Upper lobe of left lung (tissue), 6 donors: ENCODE results near the gene PTCD2. TPM values are rescaled to one million over a fixed set of nuclear protein-coding genes. Genes with fewer than 3 reads are reported as not detected.

Experiments
- ATAC-seq, 2 donors: fragments of 200-7000 bp; cut with Tn5 transposase; one replicate each; pipeline ENCODE4 v1.9.1; 2022; ENCODE audit warnings: mild to moderate bottlenecking in 2 of 2, moderate library complexity in 2 of 2; ENCODE audit not compliant: low FRiP score in 2 of 2
- DNase-seq, 2 donors: peaks; one replicate each; pipeline ENCODE4 v3.0.0-alpha.2; 2019 to 2020
- H3K27ac ChIP-seq, 4 donors: fragments of 200-600 bp; sonication (generic); one replicate each; pipeline ENCODE4 v1.5.1; 2016 to 2019
- H3K27me3 ChIP-seq, 4 donors: fragments of 200-600 bp; sonication (generic); one replicate each; pipeline ENCODE4 v1.5.1; 2017 to 2019
- H3K36me3 ChIP-seq, 4 donors: fragments of 200-600 bp; sonication (generic); one replicate each; pipeline ENCODE4 v1.5.1; 2016 to 2019
- H3K4me1 ChIP-seq, 4 donors: fragments of 200-600 bp; sonication (generic); one replicate each; pipeline ENCODE4 v1.5.1; 2018 to 2019
- H3K4me3 ChIP-seq, 4 donors: fragments of 200-600 bp; sonication (generic); one replicate each; pipeline ENCODE4 v1.5.1; 2017 to 2019; ENCODE audit warnings: mild to moderate bottlenecking in 2 of 4, moderate library complexity in 1 of 4
- H3K9me3 ChIP-seq, 4 donors: fragments of 200-600 bp; sonication (generic); one replicate each; pipeline ENCODE4 v1.5.1; 2018 to 2019
- EP300 ChIP-seq, 4 donors: sonication (generic); formaldehyde crosslinking; IDR thresholded peaks; one replicate each; pipeline ENCODE4 v1.5.1; 2017; ENCODE audit warnings: antibody characterized with exemption in 4 of 4, control low read depth in 2 of 4
- POLR2A ChIP-seq, 4 donors: fragments of 450-650 bp; IDR thresholded peaks; one replicate each; pipeline ENCODE4 v1.5.1; 2016 to 2017; ENCODE audit warnings: antibody characterized with exemption in 4 of 4, mild to moderate bottlenecking in 2 of 4
- POLR2AphosphoS5 ChIP-seq, 2 donors: sonication (generic); formaldehyde crosslinking; IDR thresholded peaks; one replicate each; pipeline ENCODE4 v1.5.1; 2017; ENCODE audit warnings: antibody characterized with exemption in 2 of 2
- WGBS, 2 donors: methylation state at CpG; one replicate each; pipeline ENCODE4 v1.1.5; 2017 to 2018; 5-methylcytosine and 5-hydroxymethylcytosine counted together
- total RNA-seq, 6 donors: library from RNA; depleted of rRNA in 4 of 6; stranded (reverse); fragments of >200 nt in 4 of 6; gene quantifications; one replicate each; pipeline versions ENCODE4 v1.1.0 to v1.2.1, GENCODE V29; 2016 to 2021
- TF ChIP-seq, protein P1 (sequence below), 6 experiments: fragments of 450-650 bp in 4 of 6; fragments of 200-600 bp in 2 of 6; sonication (generic) in 2 of 6; IDR thresholded peaks; one replicate each; pipeline ENCODE4 v1.5.1; 2016 to 2019; ENCODE audit warnings: antibody characterized with exemption in 6 of 6
- donor health status: DM: no; HTN: no; CAD: no; lungs with moderate emphysema.
- donor health status: DM: no; HTN: yes; CAD: no; lungs with severe emphysema.

Gene PTCD2
- total RNA-seq, 6 donors from 2014 or later: 3.1 to 17.8 (median 5.9) TPM

DNA sequence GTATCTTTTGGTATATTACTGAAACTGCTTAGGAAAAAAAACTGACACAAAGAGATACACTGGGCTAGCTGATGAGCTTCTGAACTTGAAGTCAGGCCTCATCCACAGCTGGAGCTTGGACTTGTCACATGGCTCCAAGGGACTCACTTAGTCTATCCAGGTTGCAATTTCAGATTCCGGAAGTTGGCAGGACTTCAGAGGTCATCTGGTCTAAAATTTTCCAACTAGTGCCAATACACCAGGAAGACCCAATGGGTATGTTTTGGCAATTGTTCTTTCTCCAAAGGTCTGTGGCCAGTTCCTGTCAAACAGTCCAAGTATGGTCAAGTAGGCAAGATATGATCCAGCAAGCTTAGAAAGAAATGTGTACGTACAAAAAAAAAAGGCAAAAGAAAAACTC lies 36.8 kb upstream of the PTCD2 start:
- DNase-seq (no peak), ATAC-seq (no peak)
- H3K4me3 ChIP-seq: no peak overlapping the region
- H3K27ac ChIP-seq: peak overlapping the region in 3 of 4 donors; percentile 48 to 67 (median 60)
- H3K27me3 ChIP-seq: no peaks in the 10 kb centered on the region
- WGBS, 2 donors: 70 to 81% methylated on average over 2 of the region's 2 CpGs
- H3K9me3 ChIP-seq: no peaks in the 10 kb centered on the region
- TF ChIP-seq, protein P1, sequence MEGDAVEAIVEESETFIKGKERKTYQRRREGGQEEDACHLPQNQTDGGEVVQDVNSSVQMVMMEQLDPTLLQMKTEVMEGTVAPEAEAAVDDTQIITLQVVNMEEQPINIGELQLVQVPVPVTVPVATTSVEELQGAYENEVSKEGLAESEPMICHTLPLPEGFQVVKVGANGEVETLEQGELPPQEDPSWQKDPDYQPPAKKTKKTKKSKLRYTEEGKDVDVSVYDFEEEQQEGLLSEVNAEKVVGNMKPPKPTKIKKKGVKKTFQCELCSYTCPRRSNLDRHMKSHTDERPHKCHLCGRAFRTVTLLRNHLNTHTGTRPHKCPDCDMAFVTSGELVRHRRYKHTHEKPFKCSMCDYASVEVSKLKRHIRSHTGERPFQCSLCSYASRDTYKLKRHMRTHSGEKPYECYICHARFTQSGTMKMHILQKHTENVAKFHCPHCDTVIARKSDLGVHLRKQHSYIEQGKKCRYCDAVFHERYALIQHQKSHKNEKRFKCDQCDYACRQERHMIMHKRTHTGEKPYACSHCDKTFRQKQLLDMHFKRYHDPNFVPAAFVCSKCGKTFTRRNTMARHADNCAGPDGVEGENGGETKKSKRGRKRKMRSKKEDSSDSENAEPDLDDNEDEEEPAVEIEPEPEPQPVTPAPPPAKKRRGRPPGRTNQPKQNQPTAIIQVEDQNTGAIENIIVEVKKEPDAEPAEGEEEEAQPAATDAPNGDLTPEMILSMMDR (IDR thresholded peaks at IDR 0.05): no peak
- no peak for TF ChIP-seq EP300 (IDR thresholded peaks at IDR 0.05)
- TF ChIP-seq POLR2A (IDR thresholded peaks at IDR 0.05): no peak
- no peak for TF ChIP-seq POLR2AphosphoS5 (IDR thresholded peaks at IDR 0.05)
- peaks cover 15 to 30% (median 21%) of the 10 kb centered on the region in 4 donors for H3K4me1 ChIP-seq
- peaks cover 0 to 8% (median 0%) of the 10 kb centered on the region in 4 donors for H3K36me3 ChIP-seq

DNA sequence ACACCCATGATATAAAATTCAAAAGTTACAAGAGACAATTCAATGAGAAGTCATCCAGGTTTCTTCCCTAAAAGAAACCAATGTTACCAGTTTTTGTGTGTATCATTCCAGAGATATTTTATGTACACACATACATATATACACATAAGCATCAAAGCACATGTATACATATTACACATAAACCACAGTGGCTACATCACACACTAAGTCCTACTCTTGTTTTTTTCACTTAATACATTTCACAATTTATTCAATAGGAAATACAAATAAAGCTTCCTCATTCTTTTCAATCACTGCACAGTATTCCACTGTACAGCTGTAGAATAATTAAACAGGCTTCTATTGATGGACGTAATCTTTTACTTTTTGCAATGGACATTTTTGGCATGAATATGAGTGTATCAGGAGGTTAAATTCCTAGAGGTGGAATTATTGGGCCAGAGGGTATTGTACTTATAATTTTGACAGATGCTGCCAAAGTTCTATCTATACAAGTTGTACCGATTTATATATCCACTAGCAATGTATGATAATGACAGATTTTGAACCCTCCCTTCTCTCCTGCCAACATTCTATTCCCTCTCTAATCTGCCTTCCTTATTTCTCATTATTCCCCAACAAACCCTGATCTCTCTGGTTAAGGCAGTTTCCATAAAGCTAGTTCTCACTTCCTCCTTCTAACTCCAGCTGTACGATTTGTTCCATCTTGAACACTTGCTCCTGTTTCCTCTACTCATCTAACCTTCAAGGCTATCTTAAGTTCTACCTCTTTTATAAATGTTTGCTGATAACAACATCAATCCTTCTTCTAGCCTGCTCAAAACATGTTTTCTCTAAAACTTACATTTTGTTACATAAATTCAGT lies 35.4 kb upstream of the PTCD2 start:
- no peaks in the 10 kb centered on the region for H3K27me3 ChIP-seq
- H3K9me3 ChIP-seq: no peaks in the 10 kb centered on the region
- peaks cover 0 to 11% (median 0%) of the 10 kb centered on the region in 4 donors for H3K36me3 ChIP-seq
- TF ChIP-seq EP300 (IDR thresholded peaks at IDR 0.05): no peak
- no peak for TF ChIP-seq POLR2A (IDR thresholded peaks at IDR 0.05)
- TF ChIP-seq, protein P1 (IDR thresholded peaks at IDR 0.05): no peak
- no peak for TF ChIP-seq POLR2AphosphoS5 (IDR thresholded peaks at IDR 0.05)
- ATAC-seq: peak in 1 of 2 donors; percentile 18
- DNase-seq: no peak
- 85 to 87% methylated on average over 3 of the region's 3 CpGs for WGBS, 2 donors
- H3K27ac ChIP-seq: no peak overlapping the region
- H3K4me3 ChIP-seq: no peak overlapping the region
- peaks cover 15 to 30% (median 21%) of the 10 kb centered on the region in 4 donors for H3K4me1 ChIP-seq

DNA sequence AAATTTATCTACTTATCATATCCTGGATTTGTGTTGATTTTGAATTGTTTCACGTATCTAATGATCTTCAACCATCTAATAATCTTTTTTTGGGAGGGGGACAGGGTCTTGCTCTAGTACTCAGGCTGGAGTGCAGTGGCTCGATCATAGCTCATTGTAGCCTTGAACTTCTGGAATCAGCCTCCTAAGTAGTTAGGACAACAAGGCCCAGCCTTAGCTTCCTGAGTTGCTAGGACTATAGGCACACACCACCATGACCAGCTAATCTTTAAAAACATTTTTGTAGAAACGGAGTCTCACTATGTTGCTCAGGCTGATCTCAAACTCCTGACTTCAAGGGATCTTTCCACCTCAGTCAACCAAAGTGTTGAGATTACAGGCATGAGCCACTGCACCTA lies 34.8 kb upstream of the PTCD2 start:
- H3K27me3 ChIP-seq: no peaks in the 10 kb centered on the region
- H3K4me3 ChIP-seq: no peak overlapping the region
- H3K9me3 ChIP-seq: no peaks in the 10 kb centered on the region
- peaks cover 15 to 28% (median 21%) of the 10 kb centered on the region in 4 donors for H3K4me1 ChIP-seq
- peaks cover 0 to 16% (median 0%) of the 10 kb centered on the region in 4 donors for H3K36me3 ChIP-seq
- DNase-seq (no peak), ATAC-seq (no peak)
- H3K27ac ChIP-seq: no peak overlapping the region
- TF ChIP-seq POLR2AphosphoS5 (IDR thresholded peaks at IDR 0.05) (no peak), EP300 (IDR thresholded peaks at IDR 0.05) (no peak), POLR2A (IDR thresholded peaks at IDR 0.05) (no peak)
- TF ChIP-seq, protein P1 (IDR thresholded peaks at IDR 0.05): no peak
- 95 to 96% methylated on average over 3 of the region's 3 CpGs for WGBS, 2 donors

DNA sequence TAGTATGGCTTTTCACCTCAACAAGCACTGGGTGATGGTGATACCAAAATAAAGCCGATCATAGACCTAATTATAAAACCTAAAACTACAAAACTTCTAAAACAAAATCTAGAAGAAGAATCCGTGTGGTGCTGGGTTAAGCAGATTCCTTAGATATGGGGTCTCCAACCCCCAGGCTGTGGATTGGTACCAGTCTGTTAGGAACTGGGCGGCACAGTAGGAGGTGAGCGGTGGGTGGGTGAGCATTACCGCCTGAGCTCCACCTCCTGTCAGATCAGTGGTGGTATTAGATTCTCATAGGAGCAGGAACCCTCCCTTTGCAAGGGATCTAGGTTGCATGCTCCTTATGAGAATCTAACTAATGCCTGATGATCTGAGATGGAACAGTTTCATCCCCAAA lies 33.4 kb upstream of the PTCD2 start:
- Histone ChIP-seq H3K27ac (no peak overlapping the region), H3K9me3 (no peaks in the 10 kb centered on the region), H3K36me3 (peaks cover 0 to 20% (median 0%) of the 10 kb centered on the region in 4 donors), H3K4me1 (peaks cover 12 to 17% (median 14%) of the 10 kb centered on the region in 4 donors), H3K27me3 (no peaks in the 10 kb centered on the region), H3K4me3 (no peak overlapping the region)
- 97 to 100% methylated on average over 5 of the region's 5 CpGs for WGBS, 2 donors
- TF ChIP-seq POLR2AphosphoS5 (IDR thresholded peaks at IDR 0.05) (no peak), EP300 (IDR thresholded peaks at IDR 0.05) (no peak), POLR2A (IDR thresholded peaks at IDR 0.05) (no peak)
- TF ChIP-seq, protein P1 (IDR thresholded peaks at IDR 0.05): no peak
- DNase-seq (no peak), ATAC-seq (no peak)
